ENCODE data around the gene CERK.

Gene CERK

DNA sequence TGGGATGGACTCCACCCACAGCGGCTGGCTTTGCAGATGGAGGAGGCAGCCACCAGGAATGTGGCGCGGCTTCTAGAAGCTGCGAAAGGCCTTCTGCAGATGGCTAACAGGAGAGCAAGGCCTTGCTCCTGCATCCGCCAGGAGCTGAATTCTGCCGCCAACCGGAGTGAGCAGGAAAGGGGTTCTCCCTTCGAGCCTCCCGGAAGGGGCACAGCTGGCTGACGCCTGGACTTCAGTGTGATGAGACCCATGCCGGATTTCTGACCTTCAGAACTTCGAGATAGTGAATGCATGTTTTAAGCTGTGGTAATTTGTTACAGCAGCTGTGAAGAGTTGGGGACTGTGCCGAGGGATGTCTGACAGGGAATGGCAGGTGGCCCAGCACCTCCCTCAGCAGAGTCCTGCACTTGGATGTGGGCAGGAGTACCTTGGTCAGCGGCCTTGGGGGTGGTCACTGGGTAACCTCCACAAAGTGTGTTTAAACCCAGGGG is 32.1 kb upstream of the CERK start:
- TF ChIP-seq, protein P1, sequence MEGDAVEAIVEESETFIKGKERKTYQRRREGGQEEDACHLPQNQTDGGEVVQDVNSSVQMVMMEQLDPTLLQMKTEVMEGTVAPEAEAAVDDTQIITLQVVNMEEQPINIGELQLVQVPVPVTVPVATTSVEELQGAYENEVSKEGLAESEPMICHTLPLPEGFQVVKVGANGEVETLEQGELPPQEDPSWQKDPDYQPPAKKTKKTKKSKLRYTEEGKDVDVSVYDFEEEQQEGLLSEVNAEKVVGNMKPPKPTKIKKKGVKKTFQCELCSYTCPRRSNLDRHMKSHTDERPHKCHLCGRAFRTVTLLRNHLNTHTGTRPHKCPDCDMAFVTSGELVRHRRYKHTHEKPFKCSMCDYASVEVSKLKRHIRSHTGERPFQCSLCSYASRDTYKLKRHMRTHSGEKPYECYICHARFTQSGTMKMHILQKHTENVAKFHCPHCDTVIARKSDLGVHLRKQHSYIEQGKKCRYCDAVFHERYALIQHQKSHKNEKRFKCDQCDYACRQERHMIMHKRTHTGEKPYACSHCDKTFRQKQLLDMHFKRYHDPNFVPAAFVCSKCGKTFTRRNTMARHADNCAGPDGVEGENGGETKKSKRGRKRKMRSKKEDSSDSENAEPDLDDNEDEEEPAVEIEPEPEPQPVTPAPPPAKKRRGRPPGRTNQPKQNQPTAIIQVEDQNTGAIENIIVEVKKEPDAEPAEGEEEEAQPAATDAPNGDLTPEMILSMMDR (conservative IDR thresholded peaks at IDR 0.05): no peak
- no peak overlapping the region for H3K27ac ChIP-seq

DNA sequence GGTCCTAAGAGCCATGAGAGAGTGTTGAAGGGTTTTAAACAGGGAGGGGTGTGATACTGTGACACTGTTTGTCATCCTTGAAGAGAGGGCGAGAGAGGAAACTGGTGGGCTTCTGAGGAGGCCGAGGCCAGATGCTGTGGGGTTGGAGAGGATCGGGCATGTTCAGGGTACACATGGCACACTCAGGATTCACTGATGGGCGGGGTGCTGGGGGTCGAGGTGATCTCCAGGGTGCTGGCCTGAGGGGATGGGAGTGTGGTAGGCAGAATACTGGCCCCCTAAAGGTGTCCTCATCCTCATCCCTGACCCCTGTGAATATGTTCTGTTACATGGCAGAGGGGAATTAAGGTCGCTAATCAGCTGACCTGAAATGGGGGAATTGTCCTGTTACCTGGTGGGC is 31.7 kb upstream of the CERK start:
- H3K27ac ChIP-seq: no peak overlapping the region
- TF ChIP-seq, protein P1 (conservative IDR thresholded peaks at IDR 0.05): no peak

GRCh38 chr22:46769191-46769675 is 31.2 kb upstream of the CERK start:
- no peak overlapping the region for H3K27ac ChIP-seq
- TF ChIP-seq, protein P1 (conservative IDR thresholded peaks at IDR 0.05): no peak

GRCh38 chr22:46767249-46767985 is 29.4 kb upstream of the CERK start:
- no peak overlapping the region for H3K27ac ChIP-seq

GRCh38 chr22:46766611-46767010 is 28.6 kb upstream of the CERK start:
- no peak overlapping the region for H3K27ac ChIP-seq
- TF ChIP-seq, protein P1 (conservative IDR thresholded peaks at IDR 0.05): no peak

More at GRCh38 chr22:46767249-46767985, 29.4 kb upstream of the CERK start:
- TF ChIP-seq, protein P1 (conservative IDR thresholded peaks at IDR 0.05): no peak

DNA sequence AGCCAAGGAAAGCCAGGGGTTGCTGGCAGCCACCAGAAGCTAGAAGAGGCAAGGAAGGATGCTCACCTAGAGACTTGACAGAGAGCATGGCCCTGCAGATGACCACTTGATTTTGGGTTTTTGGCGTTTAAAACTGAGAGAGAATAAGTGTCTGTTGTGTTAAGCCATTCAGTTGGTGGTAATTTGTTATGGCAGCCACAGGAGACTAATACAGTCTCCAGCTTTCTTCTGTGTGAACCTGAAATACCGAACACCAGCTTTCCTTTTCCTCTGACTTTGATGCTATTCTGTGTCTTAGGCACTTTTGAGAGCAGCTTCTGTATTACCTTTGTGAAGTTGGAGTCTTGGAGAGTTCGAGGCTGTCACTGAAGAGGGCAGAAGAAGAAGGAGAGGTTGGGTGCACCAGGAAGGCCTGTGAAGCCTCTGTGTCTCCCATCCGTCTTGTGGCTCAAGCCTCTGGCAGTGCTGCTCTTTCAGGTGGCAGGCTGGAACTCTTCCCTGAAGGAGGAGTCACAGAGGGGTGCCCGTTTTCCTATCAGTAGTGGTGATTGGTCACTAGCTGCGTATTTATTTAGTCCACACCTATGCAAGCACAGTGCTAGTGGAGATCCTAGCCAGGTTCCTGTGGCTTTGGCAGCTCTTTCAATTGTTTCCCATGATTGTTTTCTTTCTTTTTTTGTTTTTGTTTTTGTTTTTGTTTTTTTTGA is 26.9 kb upstream of the CERK start:
- H3K27ac ChIP-seq: no peak overlapping the region
- TF ChIP-seq, protein P1 (conservative IDR thresholded peaks at IDR 0.05): no peak

GRCh38 chr22:46764140-46764680 is 26.2 kb upstream of the CERK start:
- no peak overlapping the region for H3K27ac ChIP-seq
- TF ChIP-seq, protein P1 (conservative IDR thresholded peaks at IDR 0.05): no peak
